Fibroblast of lung (primary cell): ENCODE data around the gene CNOT8. TPM values are rescaled to one million over a fixed set of nuclear protein-coding genes. Genes with fewer than 3 reads are reported as not detected.
A peak's percentile ranks its signal among the peaks of the same experiment; 100 is the strongest.

Experiments
- DNase-seq, 2 donors: peaks; one replicate each; pipeline versions ENCODE4 v3.0.0 to v3.0.0-alpha.2; 2010; ENCODE audit warnings: low read depth in 2 of 2
- H2AFZ ChIP-seq: 2 replicates; pipeline ENCODE4 v1.5.1; 2012; ENCODE audit warnings: low read length, control low read depth, inconsistent platforms
- H3K27ac ChIP-seq: 2 replicates; pipeline ENCODE4 v1.5.1; 2011; ENCODE audit warnings: low read length, control low read depth; ENCODE audit not compliant: insufficient read depth
- H3K27me3 ChIP-seq: 2 replicates; pipeline ENCODE4 v1.5.1; 2011; ENCODE audit warnings: mild to moderate bottlenecking, low read length; ENCODE audit not compliant: control insufficient read depth, insufficient read depth
- H3K36me3 ChIP-seq: 2 replicates; pipeline ENCODE4 v1.5.1; 2011; ENCODE audit warnings: low read length; ENCODE audit not compliant: control insufficient read depth, insufficient read depth
- H3K4me1 ChIP-seq: 2 replicates; pipeline ENCODE4 v1.5.1; 2011; ENCODE audit warnings: low read length; ENCODE audit not compliant: control insufficient read depth, insufficient read depth; ENCODE audit errors: extremely low read depth
- H3K4me2 ChIP-seq: 2 replicates; pipeline ENCODE4 v1.5.1; 2011; ENCODE audit warnings: low read length, control low read depth; ENCODE audit not compliant: insufficient read depth; ENCODE audit errors: extremely low read depth
- H3K4me3 ChIP-seq, 4 experiments: fragments of 200-600 bp in 1 of 4; sonication (generic) in 1 of 4; replicated peaks in 1 of 4; 2 replicates each; pipeline ENCODE4 v1.5.1; 2011 to 2016; ENCODE audit warnings: low read length in 4 of 4, low read depth in 3 of 4, mild to moderate bottlenecking in 3 of 4, control low read depth in 2 of 4, inconsistent platforms in 1 of 4, mixed read lengths in 1 of 4; ENCODE audit not compliant: insufficient read depth in 1 of 4; ENCODE audit errors: control extremely low read depth in 1 of 4
- H3K79me2 ChIP-seq: 2 replicates; pipeline ENCODE4 v1.5.1; 2012; ENCODE audit warnings: mild to moderate bottlenecking, low read length, inconsistent platforms; ENCODE audit not compliant: control insufficient read depth, insufficient read depth
- H3K9ac ChIP-seq: 2 replicates; pipeline ENCODE4 v1.5.1; 2011; ENCODE audit warnings: mild to moderate bottlenecking, low read length, control low read depth; ENCODE audit not compliant: insufficient read depth
- H3K9me3 ChIP-seq: 2 replicates; pipeline ENCODE4 v1.5.1; 2012; ENCODE audit warnings: low read depth, low read length; ENCODE audit not compliant: control insufficient read depth, insufficient read depth
- H4K20me1 ChIP-seq: 2 replicates; pipeline ENCODE4 v1.5.1; 2011; ENCODE audit warnings: low read length; ENCODE audit not compliant: control insufficient read depth, insufficient read depth; ENCODE audit errors: extremely low read depth
- EZH2 ChIP-seq: IDR thresholded peaks from 2 replicates; pipeline ENCODE4 v1.5.1; 2012; ENCODE audit warnings: low read length, control low read depth, mild to moderate bottlenecking; ENCODE audit errors: missing control alignments
- polyA plus RNA-seq, 2 donors: library from polyadenylated mRNA; depleted of rRNA in 1 of 2; stranded (reverse) in 1 of 2; unstranded in 1 of 2; fragments of >200 nt; gene quantifications; 2 replicates each; pipeline ENCODE4 v1.2.1, GENCODE V29; 2011 to 2012; ENCODE audit warnings: missing spikeins in 1 of 2
- total RNA-seq: library from RNA; depleted of rRNA; stranded (reverse); fragments of >200 nt; gene quantifications from 2 replicates; pipeline ENCODE4 v1.2.1, GENCODE V29; 2014
- TF ChIP-seq, protein P1 (sequence below), 2 donors: IDR thresholded peaks in 1 of 2; conservative IDR thresholded peaks in 1 of 2; 1 replicate in 1 of 2; 2 replicates in 1 of 2; pipeline ENCODE4 v1.5.1; 2011 to 2012; ENCODE audit warnings: low read length in 2 of 2, control low read depth in 1 of 2, inconsistent platforms in 1 of 2, low read depth in 1 of 2, mild to moderate bottlenecking in 1 of 2

Gene CNOT8
- total and polyA plus RNA-seq, 2 donors (not counting 1 experiment from before 2014, with no cell fraction given), result 50.7 to 66.7 TPM

DNA sequence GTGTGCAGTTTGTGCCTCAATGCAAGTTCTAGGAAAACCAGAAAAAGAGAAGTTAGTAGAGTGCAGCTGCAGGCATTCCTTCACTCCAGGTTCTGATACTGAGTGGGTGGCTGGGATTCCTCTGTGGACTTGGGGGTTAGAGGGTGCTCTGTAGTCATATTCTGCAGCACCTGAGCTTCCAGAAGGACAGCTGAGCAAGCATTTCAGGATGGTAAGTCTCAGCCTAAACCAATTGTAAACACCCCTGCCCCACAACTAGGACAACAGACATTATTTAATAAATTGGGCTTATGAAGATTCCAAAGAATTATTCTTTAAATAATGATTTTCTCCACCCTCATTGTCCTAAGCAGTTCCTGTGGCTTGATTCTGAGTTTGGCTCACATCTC lies 17.2 kb upstream of the CNOT8 start:
- no peaks in the 10 kb centered on the region for H3K36me3 ChIP-seq
- no peak overlapping the region for H3K27ac ChIP-seq
- no peak overlapping the region for H3K4me2 ChIP-seq
- no peaks in the 10 kb centered on the region for H4K20me1 ChIP-seq
- no peak overlapping the region for H2AFZ ChIP-seq
- H3K9ac ChIP-seq, result no peak overlapping the region
- H3K4me1 ChIP-seq, result no peaks in the 10 kb centered on the region
- TF ChIP-seq, protein P1, sequence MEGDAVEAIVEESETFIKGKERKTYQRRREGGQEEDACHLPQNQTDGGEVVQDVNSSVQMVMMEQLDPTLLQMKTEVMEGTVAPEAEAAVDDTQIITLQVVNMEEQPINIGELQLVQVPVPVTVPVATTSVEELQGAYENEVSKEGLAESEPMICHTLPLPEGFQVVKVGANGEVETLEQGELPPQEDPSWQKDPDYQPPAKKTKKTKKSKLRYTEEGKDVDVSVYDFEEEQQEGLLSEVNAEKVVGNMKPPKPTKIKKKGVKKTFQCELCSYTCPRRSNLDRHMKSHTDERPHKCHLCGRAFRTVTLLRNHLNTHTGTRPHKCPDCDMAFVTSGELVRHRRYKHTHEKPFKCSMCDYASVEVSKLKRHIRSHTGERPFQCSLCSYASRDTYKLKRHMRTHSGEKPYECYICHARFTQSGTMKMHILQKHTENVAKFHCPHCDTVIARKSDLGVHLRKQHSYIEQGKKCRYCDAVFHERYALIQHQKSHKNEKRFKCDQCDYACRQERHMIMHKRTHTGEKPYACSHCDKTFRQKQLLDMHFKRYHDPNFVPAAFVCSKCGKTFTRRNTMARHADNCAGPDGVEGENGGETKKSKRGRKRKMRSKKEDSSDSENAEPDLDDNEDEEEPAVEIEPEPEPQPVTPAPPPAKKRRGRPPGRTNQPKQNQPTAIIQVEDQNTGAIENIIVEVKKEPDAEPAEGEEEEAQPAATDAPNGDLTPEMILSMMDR (conservative IDR thresholded peaks at IDR 0.05 in 1 of 2, IDR thresholded peaks at IDR 0.05 in 1 of 2; ENCODE audit: low read depth in 1 of 2, low read length in 2 of 2), result no peak
- TF ChIP-seq EZH2, result no peak
- peak in 1 of 2 donors; percentile 7 for DNase-seq
- no peaks in the 10 kb centered on the region for H3K27me3 ChIP-seq
- no peak overlapping the region for H3K4me3 ChIP-seq
- no peaks in the 10 kb centered on the region for H3K9me3 ChIP-seq
- no peaks in the 10 kb centered on the region for H3K79me2 ChIP-seq

DNA sequence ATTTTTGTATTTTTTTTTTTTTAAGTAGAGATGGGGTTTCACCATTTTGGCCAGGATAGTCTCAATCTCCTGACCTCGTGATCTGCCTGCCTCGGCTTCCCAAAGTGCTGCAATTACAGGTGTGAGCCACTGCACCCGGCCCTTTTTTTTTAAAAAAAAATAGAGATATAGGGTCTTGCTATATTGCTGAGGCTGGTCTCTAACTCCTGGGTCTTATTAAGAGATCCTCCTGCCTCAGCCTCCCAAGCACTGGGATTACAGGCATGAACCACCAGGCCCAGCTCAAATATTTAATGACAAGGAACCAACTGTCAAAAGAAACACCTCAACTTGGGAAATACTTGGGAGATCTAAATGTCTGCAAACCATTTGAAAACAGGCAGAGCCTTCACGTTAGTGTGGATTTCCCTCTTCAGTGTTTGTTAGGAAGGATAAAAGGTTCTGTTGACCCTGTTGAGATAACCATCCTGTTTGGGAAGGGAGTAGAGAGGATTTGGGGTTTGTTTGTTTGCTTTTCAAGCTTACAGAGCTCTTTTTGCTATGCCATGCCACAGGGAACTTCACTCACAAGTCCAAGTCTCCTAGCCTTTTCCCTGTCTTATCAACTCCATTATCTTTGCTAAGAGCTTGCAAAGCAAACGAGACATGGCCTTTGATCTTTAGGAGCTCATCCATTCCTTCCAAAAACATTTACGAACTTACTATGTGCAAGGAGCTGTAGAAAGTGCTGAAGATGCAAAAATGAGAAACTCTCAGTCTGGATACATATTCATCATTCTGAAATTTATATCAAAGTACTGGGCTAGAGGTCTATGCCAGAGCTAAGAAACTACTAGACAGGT lies 15.5 kb upstream of the CNOT8 start:
- Histone ChIP-seq H3K27me3 (no peaks in the 10 kb centered on the region), H3K36me3 (no peaks in the 10 kb centered on the region), H3K27ac (no peak overlapping the region), H3K9me3 (no peaks in the 10 kb centered on the region), H4K20me1 (no peaks in the 10 kb centered on the region), H3K4me1 (no peaks in the 10 kb centered on the region), H3K79me2 (no peaks in the 10 kb centered on the region), H3K9ac (no peak overlapping the region), H3K4me2 (no peak overlapping the region), H2AFZ (no peak overlapping the region), H3K4me3 (no peak overlapping the region)
- DNase-seq, result no peak
- TF ChIP-seq, protein P1 (conservative IDR thresholded peaks at IDR 0.05 in 1 of 2, IDR thresholded peaks at IDR 0.05 in 1 of 2; ENCODE audit: low read depth in 1 of 2, low read length in 2 of 2), result no peak

DNA sequence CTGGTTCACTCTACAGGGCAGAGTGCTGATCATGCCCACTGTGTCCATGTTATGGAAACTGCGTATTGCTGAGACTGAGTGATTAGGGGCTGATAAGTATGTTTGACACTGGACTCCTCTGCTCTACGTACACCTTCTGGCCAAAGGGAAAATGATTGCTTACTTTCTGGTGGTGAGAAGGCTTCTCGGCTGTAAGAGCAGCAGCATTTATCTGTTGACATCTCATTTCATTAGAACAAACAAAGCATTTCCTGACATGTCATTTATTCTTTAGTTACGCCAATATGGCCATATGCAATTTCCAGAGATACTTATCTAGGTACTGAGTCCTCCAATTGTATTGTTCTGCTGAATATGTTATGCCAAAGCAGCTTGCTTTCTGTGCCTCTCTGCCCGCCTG lies 13.6 kb upstream of the CNOT8 start:
- H3K9me3 ChIP-seq, result no peaks in the 10 kb centered on the region
- no peak for DNase-seq
- no peak overlapping the region for H3K4me3 ChIP-seq
- H3K27ac ChIP-seq, result no peak overlapping the region
- H3K27me3 ChIP-seq, result no peaks in the 10 kb centered on the region
- no peak overlapping the region for H3K4me2 ChIP-seq
- H4K20me1 ChIP-seq, result no peaks in the 10 kb centered on the region
- no peak overlapping the region for H2AFZ ChIP-seq
- no peak overlapping the region for H3K9ac ChIP-seq
- TF ChIP-seq, protein P1 (conservative IDR thresholded peaks at IDR 0.05 in 1 of 2, IDR thresholded peaks at IDR 0.05 in 1 of 2; ENCODE audit: low read depth in 1 of 2, low read length in 2 of 2), result no peak
- TF ChIP-seq EZH2, result no peak
- H3K79me2 ChIP-seq, result no peaks in the 10 kb centered on the region
- H3K4me1 ChIP-seq, result peaks cover 2% of the 10 kb centered on the region
- H3K36me3 ChIP-seq, result no peaks in the 10 kb centered on the region
